ENCODE measurements around the gene PIK3R1. TPM values are rescaled to one million over a fixed set of nuclear protein-coding genes. Genes with fewer than 3 reads are reported as not detected.

The PIK3R1 gene
- total and polyA plus RNA-seq, 3 donors from 2014 or later = 16.9 to 63.7 (median 48.1) TPM

GRCh38 chr5:68248896-68249295, 33.3 kb downstream of the PIK3R1 start:
- no peak for TF ChIP-seq POLR2A (IDR thresholded peaks at IDR 0.05)
- TF ChIP-seq CTCF (IDR thresholded peaks at IDR 0.05) = no peak

GRCh38 chr5:68249520-68249919, 34.0 kb downstream of the PIK3R1 start:
- intact Hi-C loops (cut with DNase I; ENCODE audit: low total_unique reads) = loop anchor here (5.0 kb wide), 1 partner anchor 1812 kb away; no protein-coding TSS in a partner anchor
- H3K4me1 ChIP-seq = peaks cover 34% of the 10 kb centered on the region
- DNase-seq = no peak
- H3K36me3 ChIP-seq (ENCODE audit: low read depth, missing control alignments) = no peaks in the 10 kb centered on the region
- H3K27me3 ChIP-seq = no peaks in the 10 kb centered on the region
- no peaks in the 10 kb centered on the region for H3K9me3 ChIP-seq
- no peak for TF ChIP-seq POLR2A (IDR thresholded peaks at IDR 0.05)
- no peak for TF ChIP-seq CTCF (IDR thresholded peaks at IDR 0.05)
- WGBS, 2 donors = 78 to 98% methylated on average over 2 of the region's 2 CpGs
- no peak overlapping the region for H3K4me3 ChIP-seq
- no peak overlapping the region for H3K27ac ChIP-seq

More at GRCh38 chr5:68248896-68249295, 33.3 kb downstream of the PIK3R1 start:
- no peak for DNase-seq
- Histone ChIP-seq H3K4me3 (no peak overlapping the region), H3K4me1 (peaks cover 27% of the 10 kb centered on the region), H3K9me3 (no peaks in the 10 kb centered on the region), H3K36me3 (ENCODE audit: low read depth, missing control alignments) (no peaks in the 10 kb centered on the region), H3K27me3 (no peaks in the 10 kb centered on the region), H3K27ac (no peak overlapping the region)
- intact Hi-C loops (cut with DNase I; ENCODE audit: low total_unique reads) = loop anchor here (5.0 kb wide), 1 partner anchor 1812 kb away; no protein-coding TSS in a partner anchor
- WGBS, 2 donors = 87 to 90% methylated on average over 2 of the region's 2 CpGs

- H3K9me3 ChIP-seq = no peaks in the 10 kb centered on the region
- intact Hi-C loops (cut with DNase I; ENCODE audit: low total_unique reads) = loop anchor here (10.0 kb wide), 1 partner anchor 1006 kb away; no protein-coding TSS in a partner anchor
- peaks cover 44% of the 10 kb centered on the region for H3K4me1 ChIP-seq
- H3K27me3 ChIP-seq = no peaks in the 10 kb centered on the region
- 57 to 70% methylated on average over 5 of the region's 5 CpGs for WGBS, 2 donors
- peak overlapping the region in 1 of 2 donors; percentile 62 for H3K27ac ChIP-seq
- no peak overlapping the region for H3K4me3 ChIP-seq
- no peak for DNase-seq
- no peaks in the 10 kb centered on the region for H3K36me3 ChIP-seq (ENCODE audit: low read depth, missing control alignments)
- TF ChIP-seq POLR2A (IDR thresholded peaks at IDR 0.05) = no peak
Measured at GRCh38 chr5:68250661-68251298, 35.2 kb downstream of the PIK3R1 start.

DNA sequence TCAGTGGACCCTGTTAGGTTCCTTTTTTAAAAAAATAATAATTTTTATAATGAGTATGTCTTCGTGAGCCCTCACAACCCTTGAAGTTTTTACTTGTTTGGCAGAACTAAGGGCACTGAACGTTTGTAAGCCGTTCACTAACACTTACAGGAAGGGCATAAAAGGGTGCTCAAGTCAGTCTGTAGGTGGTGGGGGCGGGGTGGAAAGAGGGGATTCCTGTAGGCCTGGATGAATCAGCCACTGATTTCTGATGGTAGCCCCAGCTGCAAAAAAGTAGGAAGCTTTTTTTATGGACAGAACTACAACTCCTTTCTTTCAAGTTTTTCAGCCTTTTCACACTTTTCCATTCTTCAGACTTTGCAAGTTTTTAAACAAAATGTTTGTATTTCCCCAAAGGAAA, 35.8 kb downstream of the PIK3R1 start:
- H3K9me3 ChIP-seq = no peaks in the 10 kb centered on the region
- H3K27ac ChIP-seq = peak overlapping the region in 1 of 2 donors; percentile 62
- no peaks in the 10 kb centered on the region for H3K36me3 ChIP-seq (ENCODE audit: low read depth, missing control alignments)
- DNase-seq = no peak
- H3K4me3 ChIP-seq = no peak overlapping the region
- intact Hi-C loops (cut with DNase I; ENCODE audit: low total_unique reads) = loop anchor here (10.0 kb wide), 1 partner anchor 1007 kb away; no protein-coding TSS in a partner anchor
- peaks cover 49% of the 10 kb centered on the region for H3K4me1 ChIP-seq
- TF ChIP-seq CTCF (IDR thresholded peaks at IDR 0.05) = no peak
- TF ChIP-seq POLR2A (IDR thresholded peaks at IDR 0.05) = no peak
- no peaks in the 10 kb centered on the region for H3K27me3 ChIP-seq
- WGBS, 2 donors = 60 to 73% methylated on average over 4 of the region's 4 CpGs

DNA sequence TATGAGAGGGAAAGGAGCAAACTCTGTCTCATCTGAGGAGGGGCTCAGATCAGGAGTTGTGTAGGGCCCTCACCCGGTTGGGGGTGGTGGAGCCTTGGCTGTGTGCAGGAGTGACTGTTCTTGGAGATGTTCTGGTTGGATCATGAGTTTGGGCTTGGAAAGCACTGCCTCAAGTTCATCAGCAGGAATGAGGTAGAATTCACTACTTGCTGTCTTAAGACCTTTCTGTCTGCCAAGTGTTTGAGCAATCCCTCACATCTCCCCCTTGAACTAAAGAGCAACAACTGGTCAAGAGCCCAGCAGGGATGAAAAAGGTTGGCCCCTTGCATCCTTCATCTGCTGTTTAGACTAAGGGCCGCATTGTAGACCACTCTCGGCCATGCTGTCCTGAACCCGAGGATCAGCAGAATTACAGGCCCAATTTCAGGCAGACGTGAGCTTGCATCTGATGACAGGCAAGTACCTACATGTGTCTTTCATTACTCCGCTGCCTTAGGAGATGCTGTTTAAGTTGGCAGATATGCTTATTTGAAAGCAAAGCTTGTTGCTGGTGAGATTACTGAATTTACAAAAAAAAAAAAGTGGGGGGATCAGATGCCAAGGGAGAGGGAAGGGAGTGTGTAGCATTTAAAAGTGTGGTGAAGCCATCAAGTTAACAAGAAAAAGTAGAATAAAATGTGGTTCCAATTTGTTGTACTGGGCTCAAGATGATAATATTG, 36.4 kb downstream of the PIK3R1 start:
- H3K36me3 ChIP-seq (ENCODE audit: low read depth, missing control alignments) = no peaks in the 10 kb centered on the region
- H3K4me3 ChIP-seq = no peak overlapping the region
- H3K27me3 ChIP-seq = no peaks in the 10 kb centered on the region
- TF ChIP-seq CTCF (IDR thresholded peaks at IDR 0.05) (no peak), POLR2A (IDR thresholded peaks at IDR 0.05) (no peak)
- 58 to 64% methylated on average over 6 of the region's 6 CpGs for WGBS, 2 donors
- H3K27ac ChIP-seq = peak overlapping the region in 1 of 2 donors; percentile 62
- DNase-seq = peak; percentile 61
- intact Hi-C loops (cut with DNase I; ENCODE audit: low total_unique reads) = loop anchor here (10.0 kb wide), 1 partner anchor 1007 kb away; no protein-coding TSS in a partner anchor
- H3K9me3 ChIP-seq = no peaks in the 10 kb centered on the region
- H3K4me1 ChIP-seq = peaks cover 52% of the 10 kb centered on the region
